EL (cell line): ENCODE results near the gene HES5.
"Not testable (repeated sequence)": the region's sequence is repeated elsewhere in the genome, so short reads cannot be mapped to it uniquely, and the experiment has no call there.

Experiments used
- DNase-seq: peaks from one replicate; pipeline ENCODE4 v3.0.0-alpha.2; 2016

Gene HES5

GRCh38 chr1:2560299-2561073 is 30.4 kb upstream of the HES5 start:
- DNase-seq: no peak

GRCh38 chr1:2559509-2560298 is 29.6 kb upstream of the HES5 start:
- DNase-seq: no peak

- DNase-seq: no peak
Observed at GRCh38 chr1:2558861-2559260, 28.8 kb upstream of the HES5 start.

DNA sequence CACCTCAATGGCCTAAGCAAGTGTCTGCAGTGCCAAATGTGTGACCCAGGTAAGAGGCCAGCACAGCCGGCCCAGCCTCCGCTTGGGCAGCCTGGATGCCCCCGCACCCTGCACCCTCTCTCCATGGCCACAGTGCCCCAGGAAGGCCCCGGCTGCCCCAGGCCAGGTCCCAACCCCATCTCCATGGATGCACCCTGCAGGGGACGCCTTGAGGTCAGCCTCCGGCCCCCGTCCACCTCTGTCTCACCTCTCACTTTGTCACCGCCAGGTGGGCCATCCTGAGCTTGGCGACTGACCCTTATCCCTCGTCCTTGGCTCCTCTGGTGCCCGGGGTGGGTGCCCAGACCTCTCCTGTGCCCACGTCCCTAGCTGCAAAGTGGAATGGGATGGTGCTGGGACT is 28.4 kb upstream of the HES5 start:
- no peak for DNase-seq

- no peak for DNase-seq
Observed at GRCh38 chr1:2557482-2558400, 27.7 kb upstream of the HES5 start.

GRCh38 chr1:2556678-2557481 is 26.8 kb upstream of the HES5 start:
- DNase-seq: no peak

GRCh38 chr1:2556277-2556677 is 26.2 kb upstream of the HES5 start, which contains the start of gene TNFRSF14:
Gene TNFRSF14 (plus strand): TSS chr1:2556371. CDS start chr1:2556665, 294 bp downstream.
- peak; percentile 50 for DNase-seq

GRCh38 chr1:2555634-2556276 is 25.7 kb upstream of the HES5 start:
- no peak for DNase-seq

GRCh38 chr1:2554621-2555387 is 24.7 kb upstream of the HES5 start:
- no peak for DNase-seq

- no peak for DNase-seq
Observed at GRCh38 chr1:2553871-2554620, 24.0 kb upstream of the HES5 start.

- DNase-seq: not testable (repeated sequence)
Observed at GRCh38 chr1:2553076-2553475, 23.0 kb upstream of the HES5 start.

- DNase-seq: no peak
Observed at GRCh38 chr1:2552189-2552588, 22.1 kb upstream of the HES5 start.

DNA sequence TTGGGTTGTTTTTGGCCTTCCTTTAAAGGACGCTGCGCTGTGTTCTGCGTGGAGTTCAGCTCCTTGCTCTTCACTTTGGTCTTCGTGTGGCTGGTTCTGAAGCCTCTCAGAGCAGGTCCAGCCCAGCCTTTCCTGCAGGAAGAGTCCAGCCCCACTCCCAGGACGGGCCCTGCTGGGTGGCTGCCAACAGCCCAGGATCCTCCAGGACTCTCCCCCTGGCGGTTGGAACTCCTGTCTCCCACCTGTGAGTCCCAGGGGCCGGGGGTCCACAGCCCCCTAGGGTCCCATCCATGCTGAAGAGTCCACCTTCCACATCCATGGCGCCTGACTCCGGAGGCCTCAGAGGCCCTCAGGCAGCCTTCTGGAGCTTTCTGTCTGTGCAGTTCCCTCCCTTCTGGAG is 21.5 kb upstream of the HES5 start:
- not testable (repeated sequence) for DNase-seq

- not testable (repeated sequence) for DNase-seq
Observed at GRCh38 chr1:2550309-2550861, 20.3 kb upstream of the HES5 start.

DNA sequence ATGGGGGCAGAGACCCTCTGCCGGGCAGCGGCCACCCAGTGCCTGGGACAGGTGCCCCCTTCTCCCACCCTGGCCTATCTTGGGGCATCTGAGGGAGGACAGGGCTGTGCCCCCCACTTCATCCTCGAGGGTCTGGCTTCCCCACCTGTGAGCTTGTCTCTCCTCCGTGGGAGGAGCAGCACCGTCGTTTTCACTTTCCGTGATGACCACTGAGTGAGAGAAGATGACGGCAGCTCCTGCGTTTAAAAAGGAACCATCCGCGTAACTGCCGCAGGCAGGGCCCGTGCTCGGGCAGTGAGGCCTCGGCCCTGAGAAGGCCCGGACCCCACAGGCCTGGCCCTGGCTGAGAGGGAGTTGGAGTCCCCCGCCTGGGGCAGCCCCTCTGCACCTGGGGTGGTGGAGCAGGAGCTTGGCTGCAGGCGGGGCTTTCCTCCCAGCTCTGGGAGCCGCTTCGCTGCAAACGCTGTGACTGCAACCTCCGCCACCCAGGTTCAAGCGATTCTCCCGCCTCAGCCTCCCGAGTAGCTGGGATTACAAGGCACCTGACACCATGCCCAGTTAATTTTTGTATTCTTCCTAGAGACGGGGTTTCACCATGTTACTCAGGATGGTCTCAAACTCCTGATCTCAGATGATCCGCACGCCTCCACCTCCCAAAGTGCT is 19.4 kb upstream of the HES5 start:
- DNase-seq: not testable (repeated sequence)

DNA sequence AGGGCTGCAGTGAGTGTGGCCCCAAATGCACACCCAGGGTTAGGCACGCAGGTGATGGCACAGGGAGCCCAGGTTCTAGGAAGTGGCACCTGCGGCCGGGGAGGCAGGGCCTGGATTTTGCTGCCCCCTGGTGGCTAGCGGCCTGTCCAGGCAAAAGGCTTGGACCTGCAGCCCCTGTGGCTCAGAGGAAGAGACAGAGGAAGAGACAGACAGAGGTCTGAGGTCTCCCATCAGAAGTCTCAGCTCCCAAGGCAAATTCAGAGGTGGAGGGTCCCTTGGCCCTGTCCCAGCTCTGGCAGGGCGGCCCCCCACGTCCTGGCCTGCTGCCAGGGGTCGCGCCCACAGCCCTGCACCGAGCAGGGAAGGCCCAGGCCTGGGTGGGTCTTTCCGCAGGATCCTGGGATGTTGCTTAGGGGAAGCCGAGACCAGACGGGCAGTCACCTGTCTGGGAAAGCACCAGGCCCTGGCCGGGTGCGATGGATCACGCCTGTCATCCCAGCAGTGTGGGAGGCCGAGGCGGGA is 18.1 kb upstream of the HES5 start:
- DNase-seq: peak; percentile 65

- no peak for DNase-seq
Observed at GRCh38 chr1:2547210-2548067, 17.4 kb upstream of the HES5 start.
